GM23338 (cell line): Measurements from ENCODE around the gene ATG9B.

Experiments used
- EZH2 ChIP-seq: fragments of 200-600 bp; sonication (generic); IDR thresholded peaks from one replicate; pipeline ENCODE4 v1.8.0; 2017; ENCODE audit warnings: antibody characterized with exemption, mild to moderate bottlenecking, low read depth; ENCODE audit not compliant: unreplicated experiment
- EZH2phosphoT487 ChIP-seq: fragments of 200-600 bp; sonication (generic); IDR thresholded peaks from one replicate; pipeline ENCODE4 v1.8.1; 2018; ENCODE audit warnings: antibody characterized with exemption; ENCODE audit not compliant: unreplicated experiment
- JUNB ChIP-seq: IDR thresholded peaks from one replicate; pipeline ENCODE4 v1.6.1; 2016; ENCODE audit warnings: antibody characterized with exemption; ENCODE audit not compliant: unreplicated experiment
- TF ChIP-seq, protein P1 (sequence below), 2 experiments: fragments of 200-600 bp in 1 of 2; sonication (generic) in 1 of 2; conservative IDR thresholded peaks; 2 replicates each; pipeline versions ENCODE4 v1.5.1 to v1.6.1; 2016 to 2017; ENCODE audit warnings: antibody characterized with exemption in 2 of 2, low read depth in 2 of 2, mild to moderate bottlenecking in 2 of 2, moderate library complexity in 1 of 2

DNA sequence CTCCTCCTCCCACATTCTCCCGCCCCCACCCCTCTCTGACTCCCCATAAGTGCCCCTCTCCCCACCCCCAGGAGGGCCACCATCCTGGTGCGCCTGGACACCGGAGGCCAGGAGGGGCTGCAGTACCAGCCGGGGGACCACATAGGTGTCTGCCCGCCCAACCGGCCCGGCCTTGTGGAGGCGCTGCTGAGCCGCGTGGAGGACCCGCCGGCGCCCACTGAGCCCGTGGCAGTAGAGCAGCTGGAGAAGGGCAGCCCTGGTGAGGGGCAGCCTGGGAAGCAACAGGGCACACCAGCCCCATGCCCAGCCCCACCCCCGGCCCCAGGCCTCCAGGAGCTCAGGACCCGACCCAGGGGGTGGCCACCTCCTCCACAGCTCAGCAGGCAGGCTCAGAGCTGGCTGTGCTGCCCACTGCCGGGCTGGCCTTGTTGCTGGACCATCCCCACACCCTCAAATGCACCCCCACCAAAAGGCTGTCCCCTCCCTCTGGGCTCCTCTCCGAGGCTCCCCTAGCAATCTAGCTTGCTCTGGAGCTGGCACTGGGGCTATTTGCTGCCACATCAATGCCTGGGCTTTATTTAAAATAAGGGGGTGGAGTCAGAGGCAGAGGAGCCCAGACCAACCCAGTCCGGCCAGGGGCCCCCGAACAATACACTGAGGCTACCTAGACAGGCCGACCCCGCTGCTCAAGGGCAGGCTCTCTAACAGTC, 14.8 kb downstream of the ATG9B start:
- TF ChIP-seq, protein P1, sequence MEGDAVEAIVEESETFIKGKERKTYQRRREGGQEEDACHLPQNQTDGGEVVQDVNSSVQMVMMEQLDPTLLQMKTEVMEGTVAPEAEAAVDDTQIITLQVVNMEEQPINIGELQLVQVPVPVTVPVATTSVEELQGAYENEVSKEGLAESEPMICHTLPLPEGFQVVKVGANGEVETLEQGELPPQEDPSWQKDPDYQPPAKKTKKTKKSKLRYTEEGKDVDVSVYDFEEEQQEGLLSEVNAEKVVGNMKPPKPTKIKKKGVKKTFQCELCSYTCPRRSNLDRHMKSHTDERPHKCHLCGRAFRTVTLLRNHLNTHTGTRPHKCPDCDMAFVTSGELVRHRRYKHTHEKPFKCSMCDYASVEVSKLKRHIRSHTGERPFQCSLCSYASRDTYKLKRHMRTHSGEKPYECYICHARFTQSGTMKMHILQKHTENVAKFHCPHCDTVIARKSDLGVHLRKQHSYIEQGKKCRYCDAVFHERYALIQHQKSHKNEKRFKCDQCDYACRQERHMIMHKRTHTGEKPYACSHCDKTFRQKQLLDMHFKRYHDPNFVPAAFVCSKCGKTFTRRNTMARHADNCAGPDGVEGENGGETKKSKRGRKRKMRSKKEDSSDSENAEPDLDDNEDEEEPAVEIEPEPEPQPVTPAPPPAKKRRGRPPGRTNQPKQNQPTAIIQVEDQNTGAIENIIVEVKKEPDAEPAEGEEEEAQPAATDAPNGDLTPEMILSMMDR (conservative IDR thresholded peaks at IDR 0.05; ENCODE audit: low read depth in 2 of 2) = peak in 1 of 2 experiments; percentile 69; a peak in 3 of 4 replicates
- TF ChIP-seq EZH2phosphoT487 (no peak), EZH2 (no peak), JUNB (no peak)
